Ovary (tissue), 3 donors: ENCODE results near the gene CACNA2D4.

Experiments
- EP300 ChIP-seq: sonication (generic); formaldehyde crosslinking; IDR thresholded peaks from one replicate; pipeline ENCODE4 v1.6.1; 2017; ENCODE audit warnings: antibody characterized with exemption
- POLR2A ChIP-seq: fragments of 450-650 bp; IDR thresholded peaks from one replicate; pipeline ENCODE4 v1.6.1; 2017; ENCODE audit warnings: antibody characterized with exemption, mild to moderate bottlenecking, moderate library complexity
- TF ChIP-seq, protein P1 (sequence below), 3 donors: fragments of 450-650 bp in 2 of 3; fragments of 200-600 bp in 1 of 3; IDR thresholded peaks; one replicate each; pipeline versions ENCODE4 v1.5.1 to v1.8.0; 2016 to 2022; ENCODE audit warnings: antibody characterized with exemption in 3 of 3, mild to moderate bottlenecking in 1 of 3
- donor health status: DM: no; HTN: no; CAD: no.

DNA sequence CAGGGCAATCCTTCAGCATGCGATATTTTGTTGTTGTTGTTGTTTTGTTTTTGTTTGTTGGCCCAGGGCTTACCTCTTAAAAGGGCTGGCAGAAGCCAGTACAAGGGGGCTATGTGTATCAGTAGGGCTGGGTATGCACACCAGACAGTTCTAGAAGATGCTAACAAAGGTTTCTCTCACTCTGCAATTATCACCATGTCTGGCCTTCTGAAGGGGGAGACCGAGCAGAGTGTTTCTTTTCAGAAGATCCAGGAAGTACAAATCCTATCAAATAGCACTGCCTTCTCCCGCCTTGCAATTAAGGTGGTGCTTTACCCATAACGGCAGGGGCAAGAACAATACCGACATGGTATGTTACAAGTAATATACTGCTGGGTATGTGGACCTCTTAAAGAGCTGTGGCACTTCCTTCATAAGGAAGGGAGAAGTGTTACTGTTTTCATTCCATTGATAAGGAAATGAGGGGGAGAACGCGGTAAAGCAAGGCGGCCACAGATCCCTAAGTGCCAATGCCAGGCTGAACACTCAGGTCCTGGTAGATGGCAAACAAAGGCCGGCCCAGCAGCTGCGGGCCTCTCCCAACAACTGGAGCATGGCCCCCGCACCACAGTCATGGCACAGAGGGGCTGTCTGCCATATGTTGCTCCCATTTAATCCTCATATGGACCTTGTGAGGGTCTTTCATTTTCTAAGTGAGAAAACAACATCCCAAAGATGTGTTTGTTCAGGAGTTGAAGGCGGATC lies 19.2 kb upstream of the CACNA2D4 start:
- TF ChIP-seq, protein P1, sequence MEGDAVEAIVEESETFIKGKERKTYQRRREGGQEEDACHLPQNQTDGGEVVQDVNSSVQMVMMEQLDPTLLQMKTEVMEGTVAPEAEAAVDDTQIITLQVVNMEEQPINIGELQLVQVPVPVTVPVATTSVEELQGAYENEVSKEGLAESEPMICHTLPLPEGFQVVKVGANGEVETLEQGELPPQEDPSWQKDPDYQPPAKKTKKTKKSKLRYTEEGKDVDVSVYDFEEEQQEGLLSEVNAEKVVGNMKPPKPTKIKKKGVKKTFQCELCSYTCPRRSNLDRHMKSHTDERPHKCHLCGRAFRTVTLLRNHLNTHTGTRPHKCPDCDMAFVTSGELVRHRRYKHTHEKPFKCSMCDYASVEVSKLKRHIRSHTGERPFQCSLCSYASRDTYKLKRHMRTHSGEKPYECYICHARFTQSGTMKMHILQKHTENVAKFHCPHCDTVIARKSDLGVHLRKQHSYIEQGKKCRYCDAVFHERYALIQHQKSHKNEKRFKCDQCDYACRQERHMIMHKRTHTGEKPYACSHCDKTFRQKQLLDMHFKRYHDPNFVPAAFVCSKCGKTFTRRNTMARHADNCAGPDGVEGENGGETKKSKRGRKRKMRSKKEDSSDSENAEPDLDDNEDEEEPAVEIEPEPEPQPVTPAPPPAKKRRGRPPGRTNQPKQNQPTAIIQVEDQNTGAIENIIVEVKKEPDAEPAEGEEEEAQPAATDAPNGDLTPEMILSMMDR (IDR thresholded peaks at IDR 0.05): no peak
- TF ChIP-seq POLR2A: no peak
- no peak for TF ChIP-seq EP300
